ENCODE data around the gene GUCY1B1. TPM values are rescaled to one million over a fixed set of nuclear protein-coding genes. Genes with fewer than 3 reads are reported as not detected.

Gene GUCY1B1
- polyA plus RNA-seq (2013, experiment 1 of 2; ENCODE audit: insufficient read length): 4.7 TPM
- 5.3 TPM for polyA plus RNA-seq (2013, experiment 2 of 2; ENCODE audit: insufficient read length)

DNA sequence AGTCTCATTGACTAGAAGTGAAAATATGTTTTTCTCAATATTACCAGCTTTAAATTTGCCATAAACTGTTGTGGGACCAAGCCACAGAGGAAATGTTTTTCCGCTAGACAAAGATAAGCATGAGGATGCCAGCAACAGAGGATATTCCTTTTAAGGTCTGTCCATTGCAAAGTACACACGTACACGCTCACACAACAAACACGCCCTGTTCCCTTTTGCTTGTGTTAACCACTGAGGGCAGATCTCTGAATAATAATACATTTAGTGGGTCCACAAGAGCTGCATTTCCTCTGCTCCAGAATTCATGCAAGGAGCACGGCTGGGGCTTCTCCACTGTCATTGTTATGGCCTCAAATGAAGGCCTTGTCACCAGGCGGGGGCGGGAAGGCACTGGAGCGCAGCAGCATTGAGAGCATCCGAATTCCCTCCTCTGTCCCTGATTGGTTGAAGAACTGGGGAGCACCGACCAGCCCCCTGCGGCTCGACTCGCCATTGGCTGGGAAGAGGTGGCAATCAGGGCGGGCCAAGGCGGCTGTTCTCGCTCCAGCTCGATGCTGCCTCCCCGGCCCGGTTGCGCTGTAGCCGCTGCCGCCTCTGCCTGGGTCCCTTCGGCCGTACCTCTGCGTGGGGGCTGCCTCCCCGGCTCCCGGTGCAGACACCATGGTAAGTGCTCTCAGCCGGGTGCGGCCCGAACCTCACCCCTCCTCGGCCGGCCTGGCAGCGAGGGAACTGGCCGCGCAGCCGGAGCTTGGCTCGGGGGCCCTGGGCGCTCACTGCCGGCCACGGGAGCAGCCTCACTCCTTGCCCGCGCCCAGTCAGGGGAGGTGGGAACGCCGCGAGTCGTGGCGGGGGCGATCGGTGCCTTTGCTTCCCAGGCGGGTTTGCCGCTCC is at the start of gene GUCY1B1:
Gene GUCY1B1, plus strand, starts transcription at position 541 of the 891 bp plus-strand sequence. Its CDS starts 120 bp downstream, at position 661.
- peak; percentile 95 for DNase-seq

DNA sequence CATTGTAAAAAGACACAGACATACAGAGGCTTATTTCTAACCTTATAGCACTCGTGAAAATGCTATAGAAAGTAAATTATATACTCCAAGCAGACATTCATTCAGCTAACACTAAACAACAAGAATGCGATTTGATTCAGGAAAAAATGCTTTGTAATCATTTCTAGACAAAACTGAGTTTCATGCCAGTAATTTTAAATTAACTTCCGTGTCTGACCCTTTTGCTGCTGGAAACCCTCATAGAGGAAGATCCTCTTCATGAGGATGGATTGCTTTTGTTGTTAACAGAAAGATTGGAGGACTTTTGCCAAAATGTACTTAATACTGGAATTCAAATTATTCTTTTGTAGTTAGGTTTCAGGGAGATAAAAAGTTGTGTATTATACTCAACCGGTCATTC is 48.9 kb upstream of the GUCY1B1 start:
- no peak for DNase-seq

DNA sequence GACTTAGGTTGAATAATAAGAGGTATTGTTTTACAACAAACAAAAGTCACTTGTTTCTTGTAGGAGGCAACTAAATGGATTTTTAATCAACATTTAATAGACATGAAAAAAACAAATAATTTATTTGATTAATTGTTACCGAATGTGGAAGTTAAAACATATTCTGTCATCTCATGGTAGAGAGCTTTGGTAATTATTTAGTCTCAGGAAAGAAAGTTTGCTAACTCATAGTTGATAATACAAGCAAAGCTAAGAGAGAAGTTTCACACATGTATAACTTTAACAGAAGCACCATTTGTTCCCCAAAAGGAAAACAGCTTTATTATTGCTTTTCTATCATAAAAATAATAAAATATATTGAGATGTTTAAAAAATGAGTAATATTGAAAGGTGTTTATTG is 47.3 kb upstream of the GUCY1B1 start:
- no peak for DNase-seq

- no peak for DNase-seq
Measured at GRCh38 chr4:155712846-155713245, 46.0 kb upstream of the GUCY1B1 start.

DNA sequence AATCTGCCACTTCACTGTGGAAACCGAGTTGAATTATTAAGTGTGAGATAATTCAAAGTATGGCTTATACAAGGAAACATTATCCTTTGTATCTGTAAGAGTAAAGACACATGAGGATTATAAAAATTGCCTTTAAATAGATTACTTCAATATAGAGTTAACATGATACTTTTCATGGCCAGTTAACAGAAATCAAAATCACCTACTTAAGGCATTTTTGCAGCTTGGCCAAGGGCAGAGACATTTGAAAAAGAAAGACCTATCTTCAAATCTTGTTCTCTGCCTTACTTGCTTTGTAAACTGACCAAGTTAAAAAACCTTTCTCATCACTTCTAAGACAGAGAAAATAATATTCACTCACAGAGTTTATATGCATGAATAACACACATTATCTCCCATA is 44.9 kb upstream of the GUCY1B1 start:
- DNase-seq: no peak

- DNase-seq: no peak
Measured at GRCh38 chr4:155722336-155722735, 36.5 kb upstream of the GUCY1B1 start.

GRCh38 chr4:155722816-155723499 is 35.9 kb upstream of the GUCY1B1 start:
- peak; percentile 4 for DNase-seq

- DNase-seq: no peak
Measured at GRCh38 chr4:155724731-155725130, 34.1 kb upstream of the GUCY1B1 start.

DNA sequence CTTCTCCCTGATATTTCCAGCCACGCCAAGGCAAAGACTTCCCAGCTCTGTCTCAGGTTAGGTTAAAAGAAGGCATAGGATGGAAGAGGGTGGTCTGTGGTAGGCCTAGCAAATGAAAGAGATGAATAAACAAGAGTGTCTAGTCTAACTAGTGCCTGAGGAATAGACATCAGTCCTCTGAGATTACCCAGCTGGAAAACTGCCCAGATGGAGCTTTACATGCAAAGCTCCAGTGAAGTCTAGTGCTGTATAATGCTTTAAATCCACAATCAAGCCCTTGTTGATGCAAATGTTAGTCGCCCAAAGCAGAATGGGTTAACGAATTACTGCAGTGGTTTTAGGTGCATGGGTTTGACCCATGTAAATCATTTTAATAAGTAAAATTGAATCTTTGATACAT is 24.8 kb upstream of the GUCY1B1 start:
- DNase-seq: peak; percentile 16

DNA sequence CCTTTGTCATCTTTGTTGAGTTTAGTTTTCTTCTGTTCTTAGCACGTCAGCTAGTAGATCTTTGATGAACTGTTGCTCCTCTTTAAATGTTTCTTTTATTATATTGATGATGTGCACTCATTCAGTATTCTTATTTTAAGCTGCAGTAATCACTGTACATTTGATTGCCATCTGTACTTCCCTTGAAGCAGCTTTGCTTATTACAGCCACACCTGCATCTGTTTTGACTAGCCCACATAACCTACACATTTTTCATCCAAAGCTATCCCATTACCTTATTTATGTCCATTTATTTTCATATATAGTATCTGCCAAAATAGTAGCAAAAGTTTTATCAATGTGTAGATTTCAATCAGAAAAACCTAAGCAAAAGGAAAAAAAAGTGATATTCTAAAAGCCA is 23.9 kb upstream of the GUCY1B1 start:
- no peak for DNase-seq

DNA sequence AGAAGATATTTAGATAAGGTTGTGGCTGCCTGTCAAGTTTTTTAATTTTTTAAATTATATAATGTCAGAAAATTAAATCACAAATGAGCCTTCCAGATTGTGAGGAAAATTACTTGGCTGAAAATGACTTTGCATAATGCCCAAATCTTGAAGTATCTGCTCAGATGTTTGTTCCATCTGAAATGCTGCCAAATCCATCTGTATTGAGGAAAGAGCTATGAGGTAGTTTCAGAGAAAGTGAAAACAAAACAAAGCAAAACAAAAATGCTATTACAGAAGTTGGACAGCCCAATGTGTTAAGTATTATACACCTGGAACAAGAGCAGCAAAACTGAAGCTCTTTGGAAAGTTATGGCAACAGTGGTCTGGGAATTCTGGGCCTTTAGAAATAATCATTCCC is 23.3 kb upstream of the GUCY1B1 start:
- DNase-seq: no peak

DNA sequence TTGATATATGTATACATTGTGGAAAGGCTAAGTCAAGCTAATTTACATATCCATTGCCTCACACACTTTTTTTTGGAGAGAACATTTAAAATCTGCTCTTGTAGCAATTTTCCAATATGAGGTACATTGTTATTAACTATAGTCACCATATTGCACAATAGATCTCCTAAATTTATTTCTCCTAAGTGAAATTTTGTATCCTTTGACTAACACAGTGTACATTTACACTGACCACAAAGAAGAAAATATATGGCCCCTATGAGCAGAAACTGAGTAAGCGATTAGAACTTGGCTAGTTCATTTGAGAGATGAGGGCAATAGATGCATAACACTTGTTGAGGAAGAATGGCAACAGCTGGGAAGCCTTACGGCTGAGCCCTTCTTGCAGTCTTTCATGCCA is 20.3 kb upstream of the GUCY1B1 start:
- DNase-seq: no peak

- no peak for DNase-seq
Measured at GRCh38 chr4:155741546-155741945, 17.3 kb upstream of the GUCY1B1 start.

DNA sequence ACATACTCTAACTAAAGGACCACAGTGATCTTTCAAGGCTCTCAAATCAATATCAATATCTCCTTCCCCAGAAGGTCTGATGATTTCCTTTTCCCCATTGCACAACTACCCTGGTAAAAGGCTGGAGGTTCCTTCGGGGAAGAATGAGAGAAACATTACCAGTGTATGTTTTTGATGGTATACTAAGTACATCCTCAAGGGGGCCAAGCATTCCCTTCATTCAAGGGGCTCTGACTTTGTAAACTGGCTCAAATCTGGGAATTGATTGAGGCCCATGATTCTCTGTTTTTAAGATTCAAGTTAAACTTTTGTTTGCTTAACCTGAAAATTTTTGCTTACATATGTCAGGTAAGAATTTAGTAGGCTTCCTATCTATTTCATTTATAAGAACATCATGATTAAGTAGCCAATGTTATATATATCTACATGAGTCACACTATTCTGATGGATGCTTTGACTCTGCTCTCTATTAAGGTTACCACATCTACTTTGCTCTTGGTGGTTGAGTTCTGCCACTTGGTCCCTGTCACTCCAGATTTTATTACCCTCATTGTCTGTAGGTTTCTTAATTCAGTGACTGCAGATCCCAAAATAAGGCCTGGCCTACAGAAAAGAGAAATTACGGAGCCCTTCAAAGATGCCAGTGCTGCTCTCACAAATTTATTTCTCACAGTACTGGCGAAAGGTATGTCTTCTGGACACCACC is 16.4 kb upstream of the GUCY1B1 start:
- DNase-seq: no peak

- no peak for DNase-seq
Measured at GRCh38 chr4:155745984-155746383, 12.8 kb upstream of the GUCY1B1 start.

DNA sequence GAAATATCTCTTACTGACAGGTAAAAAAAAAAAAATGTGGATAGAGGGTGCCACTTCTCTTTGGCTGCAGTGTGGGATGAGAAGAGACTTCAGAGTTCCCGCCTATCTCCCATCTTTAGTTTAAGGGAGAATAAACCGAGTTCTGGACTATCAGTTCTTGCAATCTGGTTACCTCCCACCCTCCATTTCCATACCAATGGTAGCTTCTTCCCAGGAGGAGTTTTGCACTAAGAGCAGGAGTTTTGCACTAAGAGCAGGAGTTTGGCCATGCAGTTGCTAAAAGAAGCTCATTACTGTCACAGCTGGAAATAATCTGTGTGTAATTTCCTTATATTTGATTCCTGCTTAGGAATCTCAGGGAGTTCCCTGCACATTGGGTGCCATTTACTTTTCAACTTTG is 10.8 kb upstream of the GUCY1B1 start:
- DNase-seq: no peak

GRCh38 chr4:155749041-155749440 is 9.8 kb upstream of the GUCY1B1 start:
- no peak for DNase-seq

- DNase-seq: no peak
Measured at GRCh38 chr4:155751569-155751968, 7.3 kb upstream of the GUCY1B1 start.

DNA sequence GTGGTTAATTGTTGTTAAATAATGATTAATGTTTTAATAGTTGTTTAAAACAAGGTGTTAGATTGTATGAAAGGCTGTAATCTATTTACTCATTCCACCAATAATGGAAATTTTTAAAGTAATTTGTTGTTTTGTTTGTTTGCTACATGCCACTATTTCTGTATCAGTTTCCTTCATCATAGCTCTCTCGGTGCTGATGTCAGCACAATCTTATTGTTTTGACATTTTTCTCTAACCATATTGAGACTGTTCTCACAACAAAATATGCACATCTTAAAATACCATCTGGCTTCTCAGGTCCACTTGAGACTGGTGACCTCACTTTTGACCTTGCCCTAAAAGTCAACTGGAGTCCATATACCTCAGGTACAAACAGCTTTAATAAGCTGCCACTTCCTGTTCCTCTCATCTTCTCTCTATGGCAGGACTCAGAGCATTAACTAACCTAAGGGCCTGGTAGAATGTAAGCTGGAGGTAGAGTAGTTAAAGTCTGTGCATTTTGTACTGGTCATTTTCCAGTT is 1.0 kb upstream of the GUCY1B1 start:
- no peak for DNase-seq

GRCh38 chr4:155759372-155760252 is 791 bp downstream of the GUCY1B1 start:
- peak; percentile 13 for DNase-seq

DNA sequence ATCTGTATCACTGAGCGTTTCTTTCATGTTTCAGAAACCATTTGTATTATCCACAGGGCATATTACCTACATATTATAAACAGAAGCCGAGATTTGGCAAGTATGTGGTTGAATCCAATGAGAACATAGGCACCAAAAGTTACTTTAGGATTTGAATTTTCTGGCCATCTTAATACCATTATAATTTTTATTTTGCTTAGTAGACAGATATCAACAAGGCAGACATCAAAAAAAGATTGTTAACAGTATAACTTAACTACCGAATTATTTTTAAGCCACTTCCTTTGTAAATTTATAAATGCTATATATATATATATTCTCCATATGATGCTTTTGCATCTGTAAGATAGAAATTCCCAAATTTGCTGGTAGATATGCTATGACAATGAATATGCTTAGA is 2.2 kb downstream of the GUCY1B1 start:
- DNase-seq: no peak

GRCh38 chr4:155761916-155762315 is 3.1 kb downstream of the GUCY1B1 start:
- peak; percentile 11 for DNase-seq
